KMS-11 (cell line): ENCODE measurements around the gene RAE1.

ENCODE experiments used
- H2AFZ ChIP-seq: fragments of 200-600 bp; sonication (generic); 2 replicates; pipeline ENCODE4 v1.6.1; 2016; ENCODE audit warnings: antibody characterized with exemption, mixed run types, low read depth
- H3K27ac ChIP-seq: fragments of 200-600 bp; sonication (generic); 2 replicates; pipeline ENCODE4 v1.6.1; 2016; ENCODE audit warnings: mild to moderate bottlenecking, mixed run types
- H3K27me3 ChIP-seq: fragments of 200-600 bp; sonication (generic); 2 replicates; pipeline ENCODE4 v1.6.1; 2017; ENCODE audit warnings: mild to moderate bottlenecking, low read depth, mixed run types, moderate library complexity; ENCODE audit not compliant: insufficient read depth
- H3K36me3 ChIP-seq: fragments of 200-600 bp; sonication (generic); 2 replicates; pipeline ENCODE4 v1.6.1; 2017; ENCODE audit warnings: mild to moderate bottlenecking, mixed run types; ENCODE audit not compliant: insufficient read depth
- H3K4me1 ChIP-seq: fragments of 200-600 bp; sonication (generic); 2 replicates; pipeline ENCODE4 v1.6.1; 2016; ENCODE audit warnings: mild to moderate bottlenecking, low read depth, mixed run types; ENCODE audit not compliant: poor library complexity, severe bottlenecking
- H3K4me2 ChIP-seq: fragments of 200-600 bp; sonication (generic); 2 replicates; pipeline ENCODE4 v1.7.0; 2016; ENCODE audit warnings: mild to moderate bottlenecking, mixed run types
- H3K4me3 ChIP-seq: fragments of 200-600 bp; sonication (generic); IDR thresholded peaks from 2 replicates; pipeline ENCODE4 v1.6.1; 2017; ENCODE audit warnings: low read depth, low read length, mixed read lengths; ENCODE audit not compliant: insufficient read depth
- H3K79me2 ChIP-seq: fragments of 200-600 bp; sonication (generic); 2 replicates; pipeline ENCODE4 v1.6.1; 2016; ENCODE audit warnings: low read depth, mixed run types; ENCODE audit not compliant: insufficient read depth
- H3K9ac ChIP-seq: fragments of 200-600 bp; sonication (generic); 2 replicates; pipeline ENCODE4 v1.6.1; 2016; ENCODE audit warnings: mild to moderate bottlenecking, mixed run types
- H4K20me1 ChIP-seq: fragments of 200-600 bp; sonication (generic); 2 replicates; pipeline ENCODE4 v1.6.1; 2016; ENCODE audit warnings: mild to moderate bottlenecking, mixed run types; ENCODE audit not compliant: insufficient read depth
- TF ChIP-seq, protein P1 (sequence below): fragments of 200-600 bp; sonication (generic); conservative IDR thresholded peaks from 2 replicates; pipeline ENCODE4 v1.6.1; 2017; ENCODE audit warnings: low read depth, mild to moderate bottlenecking, antibody characterized with exemption, low read length, moderate library complexity, mixed read lengths

Gene RAE1

DNA sequence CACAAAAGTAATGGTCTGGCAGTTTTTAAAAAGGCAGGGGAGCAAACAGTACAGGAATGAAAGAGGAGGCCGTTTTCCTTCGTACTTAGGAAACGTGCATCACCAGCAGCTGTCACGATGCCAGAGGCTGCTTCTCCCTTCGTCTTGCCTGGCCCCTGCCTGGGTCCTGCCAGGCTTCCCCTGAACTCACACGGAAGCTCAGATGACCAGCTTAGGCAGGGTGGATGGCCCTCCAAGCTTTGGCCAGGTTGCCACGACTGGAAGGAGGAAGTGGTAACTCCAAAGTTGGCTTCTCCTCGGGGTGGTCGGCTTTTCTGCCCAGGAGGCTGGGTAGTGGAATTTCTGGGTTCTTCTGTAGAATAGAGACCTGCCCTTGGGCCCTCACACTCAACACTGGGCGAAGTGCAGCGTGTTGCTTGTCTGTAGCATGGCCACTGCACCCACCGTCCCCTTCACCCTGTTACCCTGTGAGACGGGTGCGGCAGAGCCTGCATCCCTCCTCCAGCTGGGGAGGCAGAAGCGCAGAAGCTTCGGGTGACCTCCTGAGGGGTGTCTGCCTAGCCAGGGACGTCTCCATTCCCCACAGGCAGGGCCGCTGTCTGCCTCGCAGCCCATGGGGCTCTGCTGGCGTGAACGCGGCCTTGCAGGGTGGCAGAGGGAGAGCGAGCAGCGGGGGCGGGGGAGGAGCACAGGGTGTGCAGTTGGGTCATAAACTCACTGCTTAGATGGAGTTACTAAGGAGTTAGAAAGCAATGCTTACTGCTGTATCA lies 21.7 kb downstream of the RAE1 start:
- H3K79me2 ChIP-seq = no peaks in the 10 kb centered on the region
- no peaks in the 10 kb centered on the region for H3K27me3 ChIP-seq
- TF ChIP-seq, protein P1, sequence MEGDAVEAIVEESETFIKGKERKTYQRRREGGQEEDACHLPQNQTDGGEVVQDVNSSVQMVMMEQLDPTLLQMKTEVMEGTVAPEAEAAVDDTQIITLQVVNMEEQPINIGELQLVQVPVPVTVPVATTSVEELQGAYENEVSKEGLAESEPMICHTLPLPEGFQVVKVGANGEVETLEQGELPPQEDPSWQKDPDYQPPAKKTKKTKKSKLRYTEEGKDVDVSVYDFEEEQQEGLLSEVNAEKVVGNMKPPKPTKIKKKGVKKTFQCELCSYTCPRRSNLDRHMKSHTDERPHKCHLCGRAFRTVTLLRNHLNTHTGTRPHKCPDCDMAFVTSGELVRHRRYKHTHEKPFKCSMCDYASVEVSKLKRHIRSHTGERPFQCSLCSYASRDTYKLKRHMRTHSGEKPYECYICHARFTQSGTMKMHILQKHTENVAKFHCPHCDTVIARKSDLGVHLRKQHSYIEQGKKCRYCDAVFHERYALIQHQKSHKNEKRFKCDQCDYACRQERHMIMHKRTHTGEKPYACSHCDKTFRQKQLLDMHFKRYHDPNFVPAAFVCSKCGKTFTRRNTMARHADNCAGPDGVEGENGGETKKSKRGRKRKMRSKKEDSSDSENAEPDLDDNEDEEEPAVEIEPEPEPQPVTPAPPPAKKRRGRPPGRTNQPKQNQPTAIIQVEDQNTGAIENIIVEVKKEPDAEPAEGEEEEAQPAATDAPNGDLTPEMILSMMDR = no peak
- no peak overlapping the region for H2AFZ ChIP-seq
- H3K4me1 ChIP-seq = no peaks in the 10 kb centered on the region
- peaks cover 13% of the 10 kb centered on the region; the same call in 1 of the 2 replicates for H3K36me3 ChIP-seq
- no peaks in the 10 kb centered on the region for H4K20me1 ChIP-seq
- no peak overlapping the region for H3K4me3 ChIP-seq
- no peak overlapping the region for H3K9ac ChIP-seq
- H3K4me2 ChIP-seq = no peak overlapping the region
- no peak overlapping the region for H3K27ac ChIP-seq

DNA sequence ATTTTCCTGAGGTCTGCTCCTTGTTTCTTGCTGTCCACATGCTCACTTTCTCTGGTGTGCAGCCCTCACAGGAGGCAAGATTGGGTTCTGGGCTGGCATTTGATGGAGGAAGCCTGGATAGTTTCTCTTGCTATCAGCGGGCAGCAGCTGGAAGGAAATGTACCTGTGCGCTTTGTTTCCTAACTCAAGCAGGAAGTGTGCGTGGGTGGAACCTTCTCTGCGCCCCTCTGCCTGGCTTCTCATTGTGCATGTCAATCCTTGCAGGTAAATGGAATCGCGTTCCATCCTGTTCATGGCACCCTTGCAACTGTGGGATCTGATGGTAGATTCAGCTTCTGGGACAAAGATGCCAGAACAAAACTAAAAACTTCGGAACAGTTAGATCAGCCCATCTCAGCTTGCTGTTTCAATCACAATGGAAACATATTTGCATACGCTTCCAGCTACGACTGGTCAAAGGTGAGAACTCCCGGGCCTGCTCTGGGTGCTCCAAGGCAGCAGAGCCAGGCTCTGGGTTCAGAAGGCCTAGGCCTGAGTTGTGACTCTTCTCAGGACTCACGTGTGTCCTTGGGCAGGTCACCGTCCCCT lies 23.4 kb downstream of the RAE1 start:
- Histone ChIP-seq H3K27ac (no peak overlapping the region), H3K4me3 (no peak overlapping the region), H3K4me1 (peaks cover 8% of the 10 kb centered on the region), H3K36me3 (peaks cover 13% of the 10 kb centered on the region; the same call in 1 of the 2 replicates), H3K4me2 (no peak overlapping the region), H4K20me1 (no peaks in the 10 kb centered on the region), H3K9ac (no peak overlapping the region), H3K27me3 (no peaks in the 10 kb centered on the region), H3K79me2 (no peaks in the 10 kb centered on the region), H2AFZ (no peak overlapping the region)
- TF ChIP-seq, protein P1 = no peak

DNA sequence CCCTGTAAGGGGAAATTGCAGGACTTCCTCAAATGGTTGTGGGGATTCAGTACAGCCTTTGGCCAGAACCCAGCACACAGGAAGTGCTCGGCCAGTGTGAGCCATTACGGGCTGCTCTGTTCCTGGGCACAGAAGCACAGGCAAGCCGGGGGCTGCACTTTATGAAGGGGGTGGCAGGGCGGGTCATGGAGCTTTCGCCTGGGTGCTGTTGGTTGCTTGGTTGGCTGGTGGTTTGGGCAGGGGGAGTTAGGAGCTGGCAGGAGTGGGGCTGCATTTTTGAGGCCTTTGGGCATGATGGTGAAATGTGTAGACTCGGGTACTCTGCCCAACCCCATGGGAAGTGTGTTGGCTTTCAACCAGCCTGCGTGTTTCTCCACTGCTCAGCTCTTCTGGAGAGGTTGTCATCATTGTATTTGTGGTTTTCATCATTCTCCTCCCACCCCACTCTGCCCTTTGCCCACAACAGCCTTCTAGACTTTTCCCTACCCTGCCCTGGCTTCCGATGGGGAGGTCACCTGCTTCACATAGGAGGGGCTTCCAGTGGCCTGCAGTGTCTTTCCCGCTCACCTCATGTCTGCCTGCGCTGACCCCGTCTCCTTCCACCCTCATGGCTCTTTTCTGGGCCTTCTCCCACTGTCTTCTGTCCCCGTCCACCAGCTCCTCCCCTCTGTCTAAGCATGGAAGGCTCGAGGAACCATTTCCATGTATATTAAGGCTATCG lies 24.0 kb downstream of the RAE1 start:
- no peaks in the 10 kb centered on the region for H4K20me1 ChIP-seq
- no peak overlapping the region for H2AFZ ChIP-seq
- H3K27me3 ChIP-seq = no peaks in the 10 kb centered on the region
- H3K4me2 ChIP-seq = no peak overlapping the region
- peaks cover 13% of the 10 kb centered on the region; the same call in 1 of the 2 replicates for H3K36me3 ChIP-seq
- H3K79me2 ChIP-seq = no peaks in the 10 kb centered on the region
- TF ChIP-seq, protein P1 = no peak
- H3K9ac ChIP-seq = no peak overlapping the region
- H3K27ac ChIP-seq = no peak overlapping the region
- H3K4me3 ChIP-seq = no peak overlapping the region
- H3K4me1 ChIP-seq = peaks cover 8% of the 10 kb centered on the region

DNA sequence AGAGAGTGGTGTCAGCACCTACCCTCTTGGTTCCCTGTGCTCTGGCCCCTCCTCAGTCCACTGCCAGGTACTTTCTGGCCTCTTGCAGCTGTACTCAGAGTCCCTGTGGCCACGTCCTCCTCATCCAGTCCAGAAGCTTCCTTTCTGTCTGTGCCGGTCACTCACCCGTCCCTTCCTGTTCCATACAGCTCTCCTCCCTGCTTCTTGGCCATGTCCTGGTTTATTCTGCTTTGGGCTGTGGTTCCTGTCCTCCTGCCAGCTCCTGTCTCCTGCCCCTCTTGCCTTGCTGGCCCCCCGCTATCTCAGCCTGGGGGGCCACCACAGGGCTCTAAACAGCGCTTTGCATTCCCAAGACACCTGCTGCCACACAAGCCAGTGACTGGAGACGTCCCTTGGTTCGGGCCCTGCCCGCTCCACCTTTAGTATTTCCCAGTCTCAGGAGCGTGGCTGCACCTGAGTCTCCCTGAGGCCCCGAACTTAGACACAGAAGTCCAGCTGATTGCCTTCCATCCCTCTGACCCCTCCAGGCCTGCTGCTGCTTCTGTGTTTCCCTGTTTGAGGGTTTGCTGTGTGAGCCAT lies 24.7 kb downstream of the RAE1 start:
- Histone ChIP-seq H3K4me1 (peaks cover 8% of the 10 kb centered on the region), H3K4me2 (no peak overlapping the region), H3K9ac (no peak overlapping the region), H3K27me3 (no peaks in the 10 kb centered on the region), H3K79me2 (no peaks in the 10 kb centered on the region), H4K20me1 (no peaks in the 10 kb centered on the region), H3K27ac (no peak overlapping the region), H2AFZ (no peak overlapping the region), H3K36me3 (peaks cover 13% of the 10 kb centered on the region; the same call in 1 of the 2 replicates), H3K4me3 (no peak overlapping the region)
- TF ChIP-seq, protein P1 = no peak
